Measurements from ENCODE around the gene HPCAL1.

HPCAL1 gene

DNA sequence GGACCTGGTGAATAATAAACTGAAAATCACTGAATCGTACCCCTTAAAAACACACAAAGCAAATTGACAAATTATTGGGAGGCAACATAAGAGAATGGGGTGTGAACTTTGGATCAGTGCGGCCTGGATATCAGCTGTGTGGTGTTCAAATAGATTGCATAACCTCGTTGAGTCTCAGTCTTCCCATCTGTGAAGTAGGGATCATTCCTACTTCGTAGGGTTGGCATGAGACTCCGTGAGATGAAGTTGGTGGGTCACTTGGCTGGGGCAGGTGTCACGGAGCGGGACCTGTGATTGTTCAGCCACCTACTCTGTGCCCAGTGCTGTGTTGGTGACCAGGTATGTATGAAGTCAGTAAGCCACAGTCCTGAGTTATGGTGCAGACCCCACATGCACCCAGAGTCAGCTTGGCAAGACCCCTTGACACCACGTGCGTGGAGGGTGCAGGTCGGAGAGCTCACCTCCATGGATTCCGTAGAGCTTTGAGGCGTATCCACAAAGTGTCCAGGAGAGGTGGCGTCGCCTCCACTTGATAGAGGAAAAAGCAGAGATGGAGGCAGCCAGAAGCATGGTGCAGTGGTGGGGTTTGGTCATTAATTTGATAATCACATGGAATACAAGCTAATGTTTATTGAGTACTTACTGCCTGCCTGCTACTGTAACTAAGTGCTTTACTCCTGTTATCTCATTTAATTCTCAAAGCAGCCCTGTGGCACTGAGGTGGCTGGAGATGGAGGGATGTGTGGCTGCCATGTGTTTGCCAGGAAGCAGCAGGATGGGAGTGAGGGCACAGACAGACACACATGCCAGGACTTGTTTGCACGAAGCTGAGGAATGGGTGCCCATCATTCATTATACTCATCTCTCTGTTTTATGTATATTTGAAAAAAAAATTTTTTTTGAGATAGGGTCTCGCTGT, 35.8 kb downstream of the HPCAL1 start:
- DNase-seq, result no peak

DNA sequence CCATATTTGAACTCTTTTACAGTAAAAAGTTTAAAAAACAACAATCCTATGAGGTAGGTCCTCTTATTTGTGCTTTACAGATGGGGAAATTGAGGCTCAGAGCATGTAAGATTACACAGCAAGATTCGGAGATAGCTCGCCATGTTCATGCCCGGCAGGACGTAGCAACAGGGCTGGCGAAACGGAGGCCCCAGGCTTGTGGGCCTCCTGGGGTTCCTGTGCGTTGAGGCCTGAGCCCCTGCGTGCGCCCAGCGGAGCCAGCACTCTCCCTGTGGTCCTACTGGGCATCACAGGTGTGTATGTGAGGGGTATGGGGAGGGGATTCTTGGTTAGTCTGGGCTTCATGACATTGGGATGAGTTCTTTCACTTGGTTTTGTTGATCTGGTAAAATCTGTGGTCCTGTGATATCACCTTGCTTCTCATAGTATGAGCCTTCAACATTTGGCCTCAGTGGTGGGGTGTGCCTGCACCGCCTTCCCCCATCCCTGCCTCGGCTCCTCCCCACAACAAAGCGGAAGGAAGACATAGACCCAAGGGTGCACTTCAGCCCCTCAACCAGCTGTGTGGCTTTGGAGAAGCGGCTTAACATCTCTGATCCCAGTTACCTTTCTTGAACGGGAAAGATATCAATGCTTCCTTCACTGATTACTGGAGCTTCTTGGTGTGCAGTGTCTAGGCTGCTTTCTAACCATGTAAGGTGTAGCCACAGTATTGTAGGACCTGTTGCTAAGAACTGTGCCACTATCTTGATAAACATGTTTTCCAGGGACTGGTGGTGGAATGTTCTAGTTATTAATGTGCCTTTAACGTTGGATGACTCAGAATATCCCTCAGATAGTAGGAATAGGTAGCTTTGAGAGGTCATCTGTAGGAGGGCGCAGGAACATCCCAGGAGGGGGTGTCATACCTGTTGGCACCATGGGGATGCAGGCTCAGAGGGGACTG, 37.2 kb downstream of the HPCAL1 start:
- DNase-seq, result no peak

- no peak for DNase-seq
These were observed 37.9 kb downstream of the HPCAL1 start for GRCh38 chr2:10340593-10340975.

GRCh38 chr2:10341193-10341592, 38.5 kb downstream of the HPCAL1 start:
- DNase-seq, result no peak

DNA sequence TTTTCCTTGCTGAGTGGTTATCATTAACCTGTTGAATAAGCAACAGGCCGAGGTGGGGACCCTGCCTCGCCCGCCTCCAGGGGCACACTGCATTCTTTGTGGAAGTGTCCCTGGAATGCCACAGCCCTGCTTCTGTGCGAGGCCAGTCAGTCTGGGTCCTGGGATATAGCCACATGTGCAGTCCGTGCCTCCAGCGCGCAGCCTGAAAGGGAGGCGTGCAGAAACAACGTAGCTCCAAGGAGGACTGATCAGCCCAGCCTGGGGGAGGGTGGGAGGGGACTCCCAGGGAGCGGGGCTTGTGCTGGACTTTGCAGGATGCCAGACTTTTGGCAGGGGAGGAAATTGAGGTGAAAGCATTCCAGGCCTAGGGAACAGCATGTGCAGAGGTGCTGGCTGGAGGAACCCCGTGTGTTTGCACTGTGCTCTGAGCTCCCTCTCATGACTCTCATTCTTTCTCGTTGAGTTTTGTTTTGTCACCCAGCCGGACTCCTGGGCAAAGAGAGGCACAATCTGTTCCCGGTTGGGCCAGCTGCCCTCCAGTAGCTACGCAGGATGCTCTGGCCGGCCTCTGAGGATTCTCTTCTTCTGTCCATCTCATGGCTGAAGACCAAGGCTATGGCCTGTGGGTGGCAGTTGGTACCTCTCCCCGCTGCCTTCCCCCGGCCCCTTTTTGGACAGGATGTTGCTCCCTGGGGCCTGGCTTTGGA, 39.7 kb downstream of the HPCAL1 start:
- DNase-seq, result no peak

DNA sequence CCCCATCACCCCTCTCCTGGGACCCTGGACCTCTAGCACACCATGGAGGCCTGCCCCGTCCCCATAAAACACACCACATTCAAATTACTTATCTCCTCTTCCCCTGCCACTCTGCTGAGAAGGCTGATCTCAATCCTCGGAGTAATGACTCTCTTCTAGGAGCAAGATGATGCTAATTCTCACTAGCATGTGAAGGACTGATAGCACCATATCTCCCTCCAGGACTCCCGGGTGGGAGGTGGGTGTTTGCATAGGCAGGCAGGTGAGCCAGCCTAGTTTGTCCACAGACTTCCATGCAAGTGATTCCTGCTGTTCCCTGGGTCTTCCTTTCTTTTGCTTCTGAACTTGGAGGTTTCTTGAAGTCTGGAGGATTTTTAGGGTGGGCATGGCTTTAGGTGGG, 40.5 kb downstream of the HPCAL1 start:
- DNase-seq, result no peak

DNA sequence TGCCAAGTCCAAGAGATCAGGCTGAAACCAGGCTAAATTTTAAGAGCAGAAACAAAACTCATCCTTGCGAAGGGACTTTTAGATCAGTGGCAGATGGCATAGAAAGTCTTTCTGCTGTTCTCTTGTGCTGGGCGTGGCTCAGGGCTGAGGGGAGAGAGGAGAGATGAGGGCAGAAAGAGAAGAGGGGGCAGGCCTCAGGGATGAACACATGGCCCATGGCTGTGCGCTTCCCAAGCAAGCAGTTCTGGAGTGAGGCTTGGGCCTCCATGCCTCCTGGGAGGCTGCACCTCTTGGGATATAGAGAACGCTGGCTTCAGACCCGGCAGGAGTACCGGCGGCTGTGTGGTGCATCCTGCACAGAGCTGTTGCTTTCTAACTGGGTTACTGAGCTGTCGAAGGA, 41.0 kb downstream of the HPCAL1 start:
- DNase-seq, result no peak

GRCh38 chr2:10344105-10345066, 41.7 kb downstream of the HPCAL1 start:
- no peak for DNase-seq

DNA sequence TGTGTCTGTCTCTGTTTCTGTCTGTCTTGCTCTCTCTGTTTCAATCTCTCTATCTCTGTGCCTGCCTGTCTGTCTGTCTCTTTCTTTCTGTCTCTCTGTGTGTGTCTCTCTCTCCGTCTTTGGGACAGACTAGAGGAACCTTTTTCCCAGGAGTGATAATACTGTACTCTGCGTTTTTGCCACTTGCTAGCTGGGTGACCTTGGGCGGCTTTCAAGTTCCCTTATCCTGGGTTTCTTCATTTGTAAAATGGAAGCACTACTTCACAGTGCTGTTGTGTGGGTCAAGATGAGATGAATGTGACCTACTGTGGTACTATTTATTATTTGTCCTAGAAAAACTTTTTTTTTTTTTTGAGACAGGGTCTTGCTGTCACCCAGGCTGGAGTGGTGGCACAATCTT, 42.4 kb downstream of the HPCAL1 start:
- DNase-seq, result no peak

DNA sequence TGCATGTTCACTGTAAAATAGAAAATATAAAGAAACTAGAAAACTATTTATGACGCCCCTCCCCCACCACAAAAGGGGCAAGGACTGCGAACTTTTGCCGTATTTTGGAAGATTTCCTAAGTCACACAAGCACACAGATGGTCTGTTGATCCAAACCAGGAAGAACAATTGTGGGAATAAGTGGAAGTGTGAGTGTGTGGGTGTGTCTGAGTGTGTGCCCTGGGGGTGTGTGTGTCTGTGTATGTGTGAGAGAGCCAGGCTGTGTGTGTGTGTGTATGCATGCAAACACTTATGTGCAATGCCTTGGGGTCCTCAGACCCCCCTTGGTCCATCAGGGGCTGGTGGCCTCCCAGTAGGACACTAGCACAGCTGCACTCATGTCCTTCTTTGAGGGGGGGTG, 43.1 kb downstream of the HPCAL1 start:
- no peak for DNase-seq

- no peak for DNase-seq
These were observed 44.3 kb downstream of the HPCAL1 start for GRCh38 chr2:10346929-10347561.

DNA sequence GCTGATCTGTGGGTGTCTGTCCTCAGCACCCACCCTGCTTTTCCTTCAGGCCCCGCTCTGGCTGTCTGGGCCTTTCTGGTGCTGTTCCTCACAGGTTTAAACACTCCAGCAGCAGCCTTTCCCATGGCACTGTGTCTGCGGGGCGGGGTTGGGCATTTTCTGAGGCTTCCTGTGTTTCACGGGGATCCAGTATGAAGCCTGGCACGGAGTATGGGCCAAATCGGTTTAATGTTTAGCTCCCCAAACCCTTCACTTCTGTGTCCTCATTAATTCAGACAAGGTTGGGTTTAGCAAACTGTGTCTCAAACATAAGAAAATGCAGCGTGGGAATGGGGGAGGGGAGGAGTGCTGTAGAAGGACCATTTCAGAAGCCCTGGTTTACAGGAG, 44.9 kb downstream of the HPCAL1 start:
- DNase-seq, result no peak

DNA sequence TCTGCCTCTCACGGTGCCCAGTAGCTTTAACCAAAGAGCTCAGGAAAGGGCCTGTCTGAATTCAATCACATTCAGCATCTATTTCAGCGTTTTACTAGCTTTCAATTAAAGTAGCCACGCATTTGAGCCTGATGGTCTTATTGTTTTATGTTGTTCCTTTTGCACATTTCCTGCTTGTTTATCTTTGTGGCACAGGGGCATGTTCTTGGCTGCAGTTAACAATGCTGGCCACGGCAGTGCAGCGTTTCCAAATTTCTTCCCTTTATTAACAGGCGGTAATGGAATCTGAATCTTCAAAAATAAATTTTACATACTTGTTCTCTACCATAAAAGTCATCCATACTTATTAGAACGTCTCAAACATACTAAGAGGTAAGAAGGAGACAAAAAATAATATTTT, 46.2 kb downstream of the HPCAL1 start:
- DNase-seq, result no peak

DNA sequence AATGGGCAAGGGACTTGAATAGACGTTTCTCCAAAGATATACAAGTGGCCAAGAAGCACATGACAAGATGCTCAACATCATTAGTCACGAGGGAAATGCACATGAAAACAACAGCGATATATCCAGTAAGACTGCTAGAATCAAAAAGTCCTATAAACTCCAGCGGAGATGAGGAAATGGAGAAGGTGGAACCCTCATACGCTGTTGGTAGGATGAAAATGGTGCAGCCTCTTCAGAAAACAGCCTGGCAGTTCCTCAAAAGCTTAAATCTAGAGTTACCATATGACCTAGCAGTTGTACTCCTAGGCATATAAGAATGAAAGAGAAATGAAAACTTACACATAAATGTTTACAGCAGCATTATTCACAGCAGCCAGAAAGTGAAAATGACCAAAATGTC, 48.1 kb downstream of the HPCAL1 start:
- no peak for DNase-seq

DNA sequence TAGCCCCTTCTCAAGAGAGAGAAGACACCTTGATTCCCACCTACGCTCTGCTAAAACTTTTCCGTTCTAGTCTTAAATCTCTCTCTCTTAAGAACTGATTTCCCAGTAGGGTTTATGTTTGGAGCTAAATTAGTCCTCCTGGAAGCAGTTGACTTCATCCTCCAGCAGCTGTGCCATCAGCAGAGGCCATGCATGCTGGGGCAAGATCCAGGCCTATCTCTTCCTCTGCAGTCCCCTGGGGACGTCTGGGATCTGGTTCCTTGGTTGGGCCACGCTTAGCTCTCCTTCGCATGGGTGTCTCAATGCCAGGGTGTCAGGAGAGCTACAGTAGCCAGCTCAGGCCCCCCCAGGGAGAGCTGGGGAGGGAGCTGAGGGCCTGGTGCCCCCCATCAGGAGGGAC, 49.7 kb downstream of the HPCAL1 start:
- DNase-seq, result no peak

GRCh38 chr2:10352972-10353371, 50.3 kb downstream of the HPCAL1 start:
- DNase-seq, result no peak

DNA sequence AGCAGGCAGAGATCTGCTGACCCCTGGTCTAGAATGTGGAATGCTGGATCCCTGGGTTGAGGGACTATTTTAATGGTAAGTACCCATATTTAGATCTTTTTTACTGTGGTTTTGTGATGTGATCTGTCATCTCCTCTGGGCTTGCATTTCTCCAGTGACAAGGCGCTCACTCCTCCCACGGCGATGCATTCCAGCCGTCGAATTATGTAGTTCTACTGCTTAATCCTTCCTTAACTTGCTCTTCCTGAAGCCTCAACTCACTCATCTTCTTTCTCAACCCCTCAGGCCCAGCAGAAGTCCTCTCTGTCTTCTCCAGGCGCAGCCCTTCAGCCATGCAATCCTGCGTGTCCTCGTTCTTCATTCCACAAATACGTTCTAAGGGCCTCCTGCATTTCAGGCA, 51.2 kb downstream of the HPCAL1 start:
- no peak for DNase-seq

DNA sequence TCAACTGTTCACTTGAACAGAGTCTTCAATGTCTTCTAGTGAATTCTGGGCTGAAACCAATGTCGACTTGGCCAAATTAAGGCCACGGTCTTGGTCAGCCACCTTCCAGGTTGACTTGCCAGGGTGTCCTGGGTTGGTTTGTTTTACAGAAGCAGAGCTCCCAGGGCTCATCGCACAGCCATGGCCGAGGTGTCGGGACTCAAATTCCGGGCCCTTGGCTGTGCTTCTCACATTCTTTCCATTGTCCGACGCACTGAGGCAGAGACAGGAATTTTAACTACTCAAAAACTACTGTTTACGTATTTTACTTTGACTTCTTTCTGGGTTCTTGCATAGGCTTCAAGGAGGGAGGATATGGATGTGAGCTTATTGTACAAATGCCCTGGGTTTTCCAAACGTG, 51.7 kb downstream of the HPCAL1 start:
- no peak for DNase-seq

DNA sequence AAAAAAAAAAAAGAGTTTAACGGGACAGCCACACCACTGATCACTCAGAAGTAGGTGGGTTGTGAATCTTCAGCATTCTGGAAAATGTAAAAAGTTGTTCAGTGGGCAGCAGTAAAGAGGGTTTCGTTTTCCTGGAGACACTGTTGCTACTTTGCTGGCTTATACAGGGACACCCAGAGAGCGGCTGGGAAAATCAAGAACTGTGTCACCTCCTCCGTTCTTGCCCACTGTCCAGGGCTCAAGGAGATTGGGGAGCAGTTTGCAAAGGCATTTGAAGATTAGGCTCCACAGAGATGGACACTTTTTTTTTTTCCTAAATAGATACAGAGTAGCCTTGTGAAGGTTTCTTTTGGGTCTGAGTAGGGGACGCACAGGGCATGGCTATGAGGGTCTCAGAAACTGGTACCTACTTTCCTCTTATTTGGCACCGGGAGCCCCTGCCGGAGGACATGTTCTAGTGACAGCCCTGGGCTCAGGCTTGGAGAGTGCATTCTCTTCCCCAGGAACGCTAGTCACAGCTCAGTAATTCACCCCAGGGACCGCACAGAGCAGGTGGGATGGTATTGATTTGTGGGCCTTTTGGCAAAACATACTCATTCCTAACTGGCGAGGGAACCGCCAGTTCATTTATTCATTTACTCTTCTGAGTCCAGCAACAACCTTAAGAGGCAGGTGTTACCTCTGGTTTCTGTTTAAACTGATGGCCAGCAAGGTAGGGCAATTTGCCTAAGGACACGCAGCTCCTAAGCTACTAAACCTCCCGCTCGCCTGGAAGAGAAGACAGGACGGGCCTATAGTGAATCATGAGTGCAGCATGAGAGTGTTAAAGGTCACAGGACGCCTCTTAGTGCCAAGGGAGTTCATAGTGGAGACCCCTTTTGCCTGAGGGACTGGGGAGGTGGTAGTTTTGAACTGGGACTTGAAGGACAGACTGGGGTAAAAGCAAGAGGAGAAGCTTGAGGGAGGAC, 53.1 kb downstream of the HPCAL1 start:
- peak; percentile 57 for DNase-seq

DNA sequence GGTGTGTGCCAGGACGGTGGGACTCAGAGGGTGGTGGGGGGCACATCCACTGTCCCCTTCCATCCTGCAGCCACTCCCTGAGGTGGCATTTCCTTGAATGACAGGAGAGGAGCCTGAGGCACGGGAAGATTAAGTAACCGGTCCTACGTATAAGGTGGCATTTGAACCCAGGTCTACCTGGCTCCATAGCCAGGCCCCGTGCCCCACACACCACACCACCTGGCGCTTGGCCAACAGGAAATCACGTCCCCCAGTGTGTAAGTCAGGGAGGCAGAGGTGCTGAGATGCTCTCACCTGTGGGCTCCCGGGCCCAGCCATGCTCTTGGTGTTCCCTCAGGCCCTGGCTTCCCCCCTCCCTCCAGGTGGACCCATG, 53.7 kb downstream of the HPCAL1 start:
- no peak for DNase-seq
